GM12878 (cell line): ENCODE measurements around the gene DCAF6. TPM values are rescaled to one million over a fixed set of nuclear protein-coding genes. Genes with fewer than 3 reads are reported as not detected.

ENCODE experiments used
- ATAC-seq: fragments of 200-7000 bp; cut with Tn5 transposase; 3 replicates; pipeline ENCODE4 v1.9.1; 2020; ENCODE audit warnings: mild to moderate bottlenecking, moderate library complexity
- BruUV-seq: library from RNA; stranded (reverse); fragments of 400-500 nt; replicated peaks from 2 replicates; lab custom pipeline; 2021; lab: Mats Ljungman, UMichigan
- CTCF ChIA-PET: fragments of 300-600 bp; sonication (Branson Sonifier 250); formaldehyde crosslinking; extraction: SDS; loops from one replicate; lab custom pipeline; 2021; ENCODE audit warnings: inconsistent platforms; lab: Yijun Ruan, JAX
- POLR2A ChIA-PET: fragments of 350-600 bp; formaldehyde crosslinking; extraction: SDS; loops from one replicate; lab custom pipeline; 2021; ENCODE audit warnings: inconsistent platforms; lab: Charles Lee
- RAD21 ChIA-PET: fragments of 300-600 bp; sonication (Branson Sonifier 250); formaldehyde crosslinking; loops from one replicate; lab custom pipeline; 2023; ENCODE audit warnings: antibody characterized with exemption; ENCODE audit not compliant: unreplicated experiment; lab: Charles Lee
- SMC1A ChIA-PET: fragments of 300-600 bp; sonication (Branson Sonifier 250); formaldehyde crosslinking; loops from one replicate; lab custom pipeline; 2023; ENCODE audit not compliant: unreplicated experiment, uncharacterized antibody; lab: Charles Lee
- DNase-seq: peaks from one replicate; pipeline ENCODE4 v3.0.0-alpha.2; 2011; ENCODE audit warnings: low read depth, low spot score
- FAIRE-seq: peaks from 3 replicates; lab custom pipeline; 2011; peaks lifted over from hg19 to GRCh38; lab: Jason Lieb, UNC
- H2AFZ ChIP-seq: 2 replicates; pipeline ENCODE4 v1.6.0; 2011; ENCODE audit warnings: low read depth, low read length, control low read depth; ENCODE audit not compliant: control insufficient read depth
- H3K27ac ChIP-seq: 2 replicates; pipeline ENCODE4 v1.5.1; 2011; ENCODE audit warnings: control low read depth; ENCODE audit not compliant: control insufficient read depth, insufficient read depth
- H3K27me3 ChIP-seq, 2 experiments: replicated peaks in 1 of 2; 2 replicates each; pipeline versions ENCODE4 v1.6.0 to v1.6.1; 2011; ENCODE audit warnings: low read length in 1 of 2; ENCODE audit not compliant: control insufficient read depth in 2 of 2, insufficient read depth in 2 of 2
- H3K36me3 ChIP-seq, 2 experiments: 2 replicates each; pipeline ENCODE4 v1.5.1; 2011; ENCODE audit warnings: low read length in 1 of 2; ENCODE audit not compliant: control insufficient read depth in 2 of 2, insufficient read depth in 2 of 2
- H3K4me1 ChIP-seq: 2 replicates; pipeline ENCODE4 v1.6.1; 2011; ENCODE audit warnings: mild to moderate bottlenecking, low read length, moderate library complexity, mixed read lengths; ENCODE audit not compliant: control insufficient read depth, insufficient read depth
- H3K4me2 ChIP-seq: 2 replicates; pipeline ENCODE4 v1.6.0; 2011; ENCODE audit warnings: control low read depth; ENCODE audit not compliant: control insufficient read depth, insufficient read depth
- H3K4me3 ChIP-seq: fragments of 200-600 bp; sonication (generic); 2 replicates; pipeline ENCODE4 v1.5.1; 2016
- H3K79me2 ChIP-seq: 2 replicates; pipeline ENCODE4 v1.6.0; 2011; ENCODE audit warnings: low read length; ENCODE audit not compliant: control insufficient read depth, insufficient read depth
- H3K9ac ChIP-seq: 2 replicates; pipeline ENCODE4 v1.8.0; 2011; ENCODE audit warnings: low read length, control low read depth, mixed read lengths; ENCODE audit not compliant: control insufficient read depth, insufficient read depth
- H3K9me3 ChIP-seq: replicated peaks from 3 replicates; pipeline ENCODE4 v1.5.1; 2011; ENCODE audit warnings: mild to moderate bottlenecking, low read length; ENCODE audit not compliant: control insufficient read depth, insufficient read depth
- H4K20me1 ChIP-seq: 2 replicates; pipeline ENCODE4 v1.6.0; 2011; ENCODE audit not compliant: control insufficient read depth, insufficient read depth
- ETV6 ChIP-seq, 2 experiments: fragments of 450-650 bp in 1 of 2; IDR thresholded peaks in 1 of 2; conservative IDR thresholded peaks in 1 of 2; 2 replicates each; pipeline ENCODE4 v1.6.1; 2014; ENCODE audit warnings: antibody characterized with exemption in 1 of 2, borderline replicate concordance in 1 of 2, low read depth in 1 of 2, mild to moderate bottlenecking in 1 of 2, moderate library complexity in 1 of 2
- IRF4 ChIP-seq: IDR thresholded peaks from 2 replicates; pipeline ENCODE4 v1.6.1; 2011; ENCODE audit warnings: low read depth, low read length
- NFYA ChIP-seq: IDR thresholded peaks from 2 replicates; pipeline ENCODE4 v1.6.1; 2011; ENCODE audit warnings: low read depth, mild to moderate bottlenecking, low read length, improper control_type of control experiment, borderline replicate concordance
- WGBS: methylation state at CpG from one replicate; pipeline ENCODE4 v1.1.6; 2016; ENCODE audit warnings: low lambda C conversion rate; ENCODE audit not compliant: insufficient replicate concordance, insufficient coverage; ENCODE audit errors: missing lambda C conversion rate; 5-methylcytosine and 5-hydroxymethylcytosine counted together
- in situ Hi-C: fragments of 300-500 bp; cut with MboI; formaldehyde crosslinking; loops from 9 replicates; pipeline ENCODE4 v1.14.3; 2018; ENCODE audit warnings: mixed read lengths
- intact Hi-C: fragments of 100-400 bp; cut with micrococcal nuclease; formaldehyde crosslinking; loops from one replicate; pipeline ENCODE4 v1.14.2; 2022; ENCODE audit not compliant: unreplicated experiment
- polyA plus RNA-seq, 11 experiments: library from polyadenylated mRNA; depleted of rRNA in 4 of 11; unstranded in 6 of 11; stranded (reverse) in 5 of 11; fragments of >200 nt; fragmentation: Nextera tagmentation in 4 of 11; fragmentation: Illumina TruSeq in 1 of 11; extraction: Ambion mirVana in 4 of 11; extraction: Trizol in 1 of 11; gene quantifications; 1 replicate in 1 of 11; 2 replicates in 10 of 11; pipeline versions ENCODE4 v1.2.1 to v1.2.3, GENCODE V29; 2011 to 2016; ENCODE audit warnings: inconsistent platforms in 2 of 11, missing spikeins in 2 of 11, low read depth in 1 of 11
- total RNA-seq, 4 experiments: library from RNA; depleted of rRNA in 3 of 4; stranded (reverse); fragments of >200 nt in 3 of 4; fragmentation: Illumina TruSeq in 1 of 4; extraction: Trizol in 1 of 4; gene quantifications; 2 replicates each; pipeline versions ENCODE4 v1.2.1 to v1.2.3, GENCODE V29; 2013 to 2021
- TF ChIP-seq, protein P1 (sequence below): fragments of 450-650 bp; IDR thresholded peaks from 2 replicates; pipeline ENCODE4 v1.6.1; 2018; ENCODE audit warnings: borderline replicate concordance, mild to moderate bottlenecking; ENCODE audit not compliant: partially characterized antibody
- TF ChIP-seq, protein P2 (sequence below): fragments of 450-650 bp; IDR thresholded peaks from 2 replicates; pipeline ENCODE4 v1.6.1; 2017; ENCODE audit warnings: mild to moderate bottlenecking
- TF ChIP-seq, protein P3 (sequence below): fragments of 450-650 bp; IDR thresholded peaks from 2 replicates; pipeline ENCODE4 v1.6.1; 2016; ENCODE audit warnings: mild to moderate bottlenecking, moderate library complexity, borderline replicate concordance

Gene DCAF6
- total and polyA plus RNA-seq, 10 of the 15 experiments (the other 5 are each of a cell fraction or from before 2014, with no cell fraction given) = 11.4 to 62.7 (median 33.0) TPM

DNA sequence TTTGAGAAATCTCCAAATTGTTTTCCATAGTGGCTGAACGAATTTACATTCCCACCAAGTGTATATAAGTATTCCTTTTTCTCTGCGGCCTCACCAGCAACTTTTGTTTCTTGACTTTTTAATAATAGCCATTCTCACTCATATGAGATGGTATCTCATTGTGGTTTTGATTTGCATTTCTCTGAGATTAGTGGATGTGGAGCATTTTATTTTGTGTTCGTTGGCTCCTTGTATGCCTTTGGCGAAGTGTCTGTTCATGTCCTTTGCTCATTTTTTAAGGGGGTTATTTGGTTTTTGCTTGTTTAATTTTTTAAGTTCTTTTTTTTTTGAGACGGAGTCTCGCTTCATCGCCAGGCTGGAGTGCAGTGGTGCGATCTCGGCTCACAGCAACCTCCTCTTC lies 45.5 kb downstream of the DCAF6 start:
- in situ Hi-C loops (no loop called here), intact Hi-C loops (no loop called here)
- DNase-seq = no peak
- ChIA-PET POLR2A (no interaction called here), SMC1A (no interaction called here), CTCF (no interaction called here), RAD21 (no interaction called here)
- no peaks in the 10 kb centered on the region for H3K4me1 ChIP-seq
- no peaks in the 10 kb centered on the region; the same call in 1 of the 2 replicates for H3K79me2 ChIP-seq
- H3K36me3 ChIP-seq = peaks cover 0 to 9% of the 10 kb centered on the region in 2 experiments; a peak in 2 of 4 replicates
- no peak overlapping the region for H3K9ac ChIP-seq
- no peak overlapping the region for H2AFZ ChIP-seq
- H3K27me3 ChIP-seq = no peaks in the 10 kb centered on the region
- H3K27ac ChIP-seq = no peak overlapping the region
- no peaks in the 10 kb centered on the region; the same call in 2 of the 3 replicates for H3K9me3 ChIP-seq
- H3K4me2 ChIP-seq = no peak overlapping the region
- no peak overlapping the region for H3K4me3 ChIP-seq
- WGBS = 98% methylated on average over 9 of the region's 9 CpGs
- ATAC-seq = no peak
- H4K20me1 ChIP-seq = no peaks in the 10 kb centered on the region
- BruUV-seq = no TSS peak
- no peak for FAIRE-seq
- TF ChIP-seq, protein P1, sequence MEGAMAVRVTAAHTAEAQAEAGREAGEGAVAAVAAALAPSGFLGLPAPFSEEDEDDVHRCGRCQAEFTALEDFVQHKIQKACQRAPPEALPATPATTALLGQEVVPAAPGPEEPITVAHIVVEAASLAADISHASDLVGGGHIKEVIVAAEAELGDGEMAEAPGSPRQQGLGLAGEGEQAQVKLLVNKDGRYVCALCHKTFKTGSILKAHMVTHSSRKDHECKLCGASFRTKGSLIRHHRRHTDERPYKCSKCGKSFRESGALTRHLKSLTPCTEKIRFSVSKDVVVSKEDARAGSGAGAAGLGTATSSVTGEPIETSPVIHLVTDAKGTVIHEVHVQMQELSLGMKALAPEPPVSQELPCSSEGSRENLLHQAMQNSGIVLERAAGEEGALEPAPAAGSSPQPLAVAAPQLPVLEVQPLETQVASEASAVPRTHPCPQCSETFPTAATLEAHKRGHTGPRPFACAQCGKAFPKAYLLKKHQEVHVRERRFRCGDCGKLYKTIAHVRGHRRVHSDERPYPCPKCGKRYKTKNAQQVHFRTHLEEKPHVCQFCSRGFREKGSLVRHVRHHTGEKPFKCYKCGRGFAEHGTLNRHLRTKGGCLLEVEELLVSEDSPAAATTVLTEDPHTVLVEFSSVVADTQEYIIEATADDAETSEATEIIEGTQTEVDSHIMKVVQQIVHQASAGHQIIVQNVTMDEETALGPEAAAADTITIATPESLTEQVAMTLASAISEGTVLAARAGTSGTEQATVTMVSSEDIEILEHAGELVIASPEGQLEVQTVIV = no peak
- TF ChIP-seq, protein P2, sequence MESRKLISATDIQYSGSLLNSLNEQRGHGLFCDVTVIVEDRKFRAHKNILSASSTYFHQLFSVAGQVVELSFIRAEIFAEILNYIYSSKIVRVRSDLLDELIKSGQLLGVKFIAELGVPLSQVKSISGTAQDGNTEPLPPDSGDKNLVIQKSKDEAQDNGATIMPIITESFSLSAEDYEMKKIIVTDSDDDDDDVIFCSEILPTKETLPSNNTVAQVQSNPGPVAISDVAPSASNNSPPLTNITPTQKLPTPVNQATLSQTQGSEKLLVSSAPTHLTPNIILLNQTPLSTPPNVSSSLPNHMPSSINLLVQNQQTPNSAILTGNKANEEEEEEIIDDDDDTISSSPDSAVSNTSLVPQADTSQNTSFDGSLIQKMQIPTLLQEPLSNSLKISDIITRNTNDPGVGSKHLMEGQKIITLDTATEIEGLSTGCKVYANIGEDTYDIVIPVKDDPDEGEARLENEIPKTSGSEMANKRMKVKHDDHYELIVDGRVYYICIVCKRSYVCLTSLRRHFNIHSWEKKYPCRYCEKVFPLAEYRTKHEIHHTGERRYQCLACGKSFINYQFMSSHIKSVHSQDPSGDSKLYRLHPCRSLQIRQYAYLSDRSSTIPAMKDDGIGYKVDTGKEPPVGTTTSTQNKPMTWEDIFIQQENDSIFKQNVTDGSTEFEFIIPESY = no peak
- TF ChIP-seq NFYA (no peak), IRF4 (no peak), ETV6 (conservative IDR thresholded peaks at IDR 0.05 in 1 of 2, IDR thresholded peaks at IDR 0.05 in 1 of 2; ENCODE audit: borderline replicate concordance in 1 of 2, low read depth in 1 of 2) (no peak)
- TF ChIP-seq, protein P3, sequence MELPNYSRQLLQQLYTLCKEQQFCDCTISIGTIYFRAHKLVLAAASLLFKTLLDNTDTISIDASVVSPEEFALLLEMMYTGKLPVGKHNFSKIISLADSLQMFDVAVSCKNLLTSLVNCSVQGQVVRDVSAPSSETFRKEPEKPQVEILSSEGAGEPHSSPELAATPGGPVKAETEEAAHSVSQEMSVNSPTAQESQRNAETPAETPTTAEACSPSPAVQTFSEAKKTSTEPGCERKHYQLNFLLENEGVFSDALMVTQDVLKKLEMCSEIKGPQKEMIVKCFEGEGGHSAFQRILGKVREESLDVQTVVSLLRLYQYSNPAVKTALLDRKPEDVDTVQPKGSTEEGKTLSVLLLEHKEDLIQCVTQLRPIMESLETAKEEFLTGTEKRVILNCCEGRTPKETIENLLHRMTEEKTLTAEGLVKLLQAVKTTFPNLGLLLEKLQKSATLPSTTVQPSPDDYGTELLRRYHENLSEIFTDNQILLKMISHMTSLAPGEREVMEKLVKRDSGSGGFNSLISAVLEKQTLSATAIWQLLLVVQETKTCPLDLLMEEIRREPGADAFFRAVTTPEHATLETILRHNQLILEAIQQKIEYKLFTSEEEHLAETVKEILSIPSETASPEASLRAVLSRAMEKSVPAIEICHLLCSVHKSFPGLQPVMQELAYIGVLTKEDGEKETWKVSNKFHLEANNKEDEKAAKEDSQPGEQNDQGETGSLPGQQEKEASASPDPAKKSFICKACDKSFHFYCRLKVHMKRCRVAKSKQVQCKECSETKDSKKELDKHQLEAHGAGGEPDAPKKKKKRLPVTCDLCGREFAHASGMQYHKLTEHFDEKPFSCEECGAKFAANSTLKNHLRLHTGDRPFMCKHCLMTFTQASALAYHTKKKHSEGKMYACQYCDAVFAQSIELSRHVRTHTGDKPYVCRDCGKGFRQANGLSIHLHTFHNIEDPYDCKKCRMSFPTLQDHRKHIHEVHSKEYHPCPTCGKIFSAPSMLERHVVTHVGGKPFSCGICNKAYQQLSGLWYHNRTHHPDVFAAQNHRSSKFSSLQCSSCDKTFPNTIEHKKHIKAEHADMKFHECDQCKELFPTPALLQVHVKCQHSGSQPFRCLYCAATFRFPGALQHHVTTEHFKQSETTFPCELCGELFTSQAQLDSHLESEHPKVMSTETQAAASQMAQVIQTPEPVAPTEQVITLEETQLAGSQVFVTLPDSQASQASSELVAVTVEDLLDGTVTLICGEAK = no peak
